MCF 10A (cell line): ENCODE measurements around the gene PTPRG. TPM values are rescaled to one million over a fixed set of nuclear protein-coding genes. Genes with fewer than 3 reads are reported as not detected.
A peak's percentile ranks its signal among the peaks of the same experiment; 100 is the strongest.

Experiments
- BruUV-seq: library from RNA; stranded (reverse); fragments of 400-500 nt; replicated peaks from 2 replicates; lab custom pipeline; 2021; lab: Mats Ljungman, UMichigan
- CTCF ChIA-PET: fragments of 300-600 bp; sonication (Branson Sonifier 250); formaldehyde crosslinking; extraction: SDS; loops from one replicate; lab custom pipeline; 2021; ENCODE audit warnings: antibody characterized with exemption, inconsistent platforms; lab: Yijun Ruan, JAX
- POLR2A ChIA-PET: fragments of 300-600, 350-650 bp; sonication (Branson Sonifier 250); formaldehyde crosslinking; extraction: SDS; loops from one replicate; lab custom pipeline; 2020; ENCODE audit warnings: antibody characterized with exemption, inconsistent platforms; lab: Yijun Ruan, JAX
- DNase-seq: peaks from one replicate; pipeline ENCODE4 v3.0.0-alpha.2; 2018; ENCODE audit not compliant: unreplicated experiment
- H3K27ac Mint-ChIP-seq: one replicate; pipeline ENCODE4 v1.8.0; 2022; ENCODE audit warnings: mild to moderate bottlenecking, low read depth, mixed read lengths; ENCODE audit not compliant: unreplicated experiment
- H3K27me3 Mint-ChIP-seq: one replicate; pipeline ENCODE4 v1.8.0; 2022; ENCODE audit warnings: mixed read lengths; ENCODE audit not compliant: insufficient read depth, unreplicated experiment
- H3K36me3 Mint-ChIP-seq: one replicate; pipeline ENCODE4 v1.8.0; 2022; ENCODE audit warnings: mild to moderate bottlenecking, moderate library complexity, mixed read lengths; ENCODE audit not compliant: insufficient read depth, unreplicated experiment
- H3K4me1 Mint-ChIP-seq: one replicate; pipeline ENCODE4 v1.8.0; 2022; ENCODE audit warnings: mixed read lengths; ENCODE audit not compliant: insufficient read depth, unreplicated experiment
- H3K4me3 Mint-ChIP-seq: one replicate; pipeline ENCODE4 v1.8.0; 2022; ENCODE audit warnings: mild to moderate bottlenecking, moderate library complexity, mixed read lengths; ENCODE audit not compliant: unreplicated experiment
- H3K9me3 Mint-ChIP-seq: one replicate; pipeline ENCODE4 v1.8.0; 2022; ENCODE audit warnings: mixed read lengths; ENCODE audit not compliant: unreplicated experiment
- intact Hi-C: fragments of 100-400 bp; cut with micrococcal nuclease; formaldehyde crosslinking; loops from 2 replicates; pipeline ENCODE4 v1.14.1; 2022
- total RNA-seq: library from RNA; stranded (reverse); gene quantifications from 2 replicates; pipeline ENCODE4 v1.2.3, GENCODE V29; 2022
- TF ChIP-seq, protein P1 (sequence below): fragments of 200-600 bp; IDR thresholded peaks from one replicate; pipeline ENCODE4 v1.8.0; 2022; ENCODE audit warnings: antibody characterized with exemption, mild to moderate bottlenecking; ENCODE audit not compliant: unreplicated experiment

PTPRG gene
- total RNA-seq, 1 experiment from 2014 or later, result 54.5 TPM

- H3K4me1 Mint-ChIP-seq, result peaks cover 6% of the 10 kb centered on the region
- H3K27ac Mint-ChIP-seq, result no peak overlapping the region
- no TSS peak for BruUV-seq
- H3K27me3 Mint-ChIP-seq, result no peaks in the 10 kb centered on the region
- DNase-seq, result no peak
- intact Hi-C loops, result no loop called here
- TF ChIP-seq, protein P1, sequence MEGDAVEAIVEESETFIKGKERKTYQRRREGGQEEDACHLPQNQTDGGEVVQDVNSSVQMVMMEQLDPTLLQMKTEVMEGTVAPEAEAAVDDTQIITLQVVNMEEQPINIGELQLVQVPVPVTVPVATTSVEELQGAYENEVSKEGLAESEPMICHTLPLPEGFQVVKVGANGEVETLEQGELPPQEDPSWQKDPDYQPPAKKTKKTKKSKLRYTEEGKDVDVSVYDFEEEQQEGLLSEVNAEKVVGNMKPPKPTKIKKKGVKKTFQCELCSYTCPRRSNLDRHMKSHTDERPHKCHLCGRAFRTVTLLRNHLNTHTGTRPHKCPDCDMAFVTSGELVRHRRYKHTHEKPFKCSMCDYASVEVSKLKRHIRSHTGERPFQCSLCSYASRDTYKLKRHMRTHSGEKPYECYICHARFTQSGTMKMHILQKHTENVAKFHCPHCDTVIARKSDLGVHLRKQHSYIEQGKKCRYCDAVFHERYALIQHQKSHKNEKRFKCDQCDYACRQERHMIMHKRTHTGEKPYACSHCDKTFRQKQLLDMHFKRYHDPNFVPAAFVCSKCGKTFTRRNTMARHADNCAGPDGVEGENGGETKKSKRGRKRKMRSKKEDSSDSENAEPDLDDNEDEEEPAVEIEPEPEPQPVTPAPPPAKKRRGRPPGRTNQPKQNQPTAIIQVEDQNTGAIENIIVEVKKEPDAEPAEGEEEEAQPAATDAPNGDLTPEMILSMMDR, result no peak
- ChIA-PET CTCF (no interaction called here), POLR2A (no interaction called here)
- H3K36me3 Mint-ChIP-seq, result no peaks in the 10 kb centered on the region
- H3K9me3 Mint-ChIP-seq, result no peaks in the 10 kb centered on the region
- H3K4me3 Mint-ChIP-seq, result no peak overlapping the region
Observed at GRCh38 chr3:62125380-62125779, 564.0 kb downstream of the PTPRG start.

DNA sequence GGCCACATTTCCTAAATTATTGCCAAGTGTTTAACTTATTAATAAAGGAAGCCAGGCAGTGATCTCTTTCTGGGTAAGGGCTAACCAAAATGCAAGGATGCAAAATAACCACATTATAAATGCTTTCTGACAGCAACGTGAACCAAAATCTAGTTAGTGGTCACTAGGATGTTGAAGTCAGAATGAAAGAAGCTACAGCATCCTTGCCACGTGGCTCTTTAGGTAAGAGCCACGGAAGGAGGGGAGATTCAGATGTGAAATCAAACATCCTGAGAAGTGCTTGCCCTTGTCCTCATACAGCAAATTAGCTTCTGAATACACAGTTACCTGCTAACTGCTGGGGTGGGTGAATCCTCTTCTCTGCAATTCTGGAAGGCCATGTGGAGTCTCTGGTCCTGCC, 565.7 kb downstream of the PTPRG start:
- ChIA-PET CTCF (interaction anchor here (0.7 to 1.1 kb wide), 2 partner anchors 74 to 193 kb away, joined by 4 to 5 read pairs; no protein-coding TSS in a partner anchor), POLR2A (interaction anchor here (0.7 kb wide), 1 partner anchor 387 kb away, joined by 3 read pairs; no protein-coding TSS in a partner anchor)
- no TSS peak for BruUV-seq

DNA sequence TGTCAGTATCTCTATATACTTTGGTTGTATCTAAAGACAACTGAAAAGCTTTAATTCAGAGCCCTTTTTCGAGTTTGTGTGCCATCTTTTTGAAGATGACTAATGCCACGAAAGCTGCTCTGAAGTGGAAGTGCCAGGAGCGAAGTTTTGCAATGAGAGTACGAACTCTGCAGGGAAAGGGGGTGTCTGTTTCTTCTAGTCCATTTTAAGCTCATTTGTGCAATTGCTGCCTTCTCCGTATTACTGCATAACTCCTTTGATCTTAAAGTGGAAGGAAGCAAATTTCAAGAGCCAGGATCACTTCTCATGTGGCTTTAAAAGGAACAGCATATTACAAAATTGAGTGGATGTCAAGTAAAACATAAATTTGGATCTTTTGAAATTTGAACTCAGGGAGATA, 566.7 kb downstream of the PTPRG start:
- ChIA-PET POLR2A (interaction anchor here (0.5 to 1.0 kb wide), 3 partner anchors 66 to 878 kb away, joined by 3 read pairs; no protein-coding TSS in a partner anchor), CTCF (interaction anchor here (0.6 to 1.1 kb wide), 7 partner anchors 11 to 747 kb away, joined by 3 to 5 read pairs (median 3); no protein-coding TSS in a partner anchor)
- Mint-ChIP-seq H3K36me3 (no peaks in the 10 kb centered on the region), H3K27me3 (no peaks in the 10 kb centered on the region), H3K9me3 (no peaks in the 10 kb centered on the region), H3K27ac (peak overlapping the region; percentile 31), H3K4me3 (peak overlapping the region; percentile 4), H3K4me1 (peaks cover 6% of the 10 kb centered on the region)
- intact Hi-C loops, result no loop called here
- BruUV-seq, result no TSS peak
- TF ChIP-seq, protein P1, result no peak
- peak; percentile 84 for DNase-seq

More for the DNA sequence above, 565.7 kb downstream of the PTPRG start:
- Mint-ChIP-seq H3K9me3 (no peaks in the 10 kb centered on the region), H3K27me3 (no peaks in the 10 kb centered on the region), H3K36me3 (no peaks in the 10 kb centered on the region), H3K4me1 (peaks cover 6% of the 10 kb centered on the region), H3K27ac (no peak overlapping the region), H3K4me3 (no peak overlapping the region)
- TF ChIP-seq, protein P1, result no peak
- no peak for DNase-seq
- intact Hi-C loops, result no loop called here

DNA sequence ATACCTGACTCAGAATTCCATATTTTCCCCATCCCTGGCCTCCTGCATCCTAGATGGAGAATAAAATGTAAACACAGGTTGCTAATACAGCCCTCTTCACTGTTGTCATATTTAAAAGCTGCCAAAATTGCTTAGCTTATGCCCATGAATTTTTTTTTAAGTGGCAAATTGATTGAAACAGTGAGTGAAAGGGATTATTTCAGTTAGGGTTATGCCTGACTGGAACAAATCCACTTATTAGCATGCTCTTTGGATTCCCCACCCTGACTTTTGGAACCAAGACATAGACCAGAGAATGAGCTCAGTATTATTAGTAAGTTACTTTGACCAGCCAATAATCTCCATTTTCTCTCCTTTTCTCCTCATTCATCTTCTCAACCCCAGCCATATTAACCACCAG, 567.3 kb downstream of the PTPRG start:
- POLR2A ChIA-PET, result interaction anchor here (0.5 to 1.0 kb wide), 4 partner anchors 15 to 878 kb away, joined by 3 read pairs; no protein-coding TSS in a partner anchor
- Mint-ChIP-seq H3K27me3 (no peaks in the 10 kb centered on the region), H3K4me3 (no peak overlapping the region), H3K9me3 (no peaks in the 10 kb centered on the region), H3K4me1 (peaks cover 7% of the 10 kb centered on the region), H3K27ac (peak overlapping the region; percentile 31), H3K36me3 (no peaks in the 10 kb centered on the region)
- TF ChIP-seq, protein P1, result no peak
- DNase-seq, result no peak
- intact Hi-C loops, result no loop called here
- CTCF ChIA-PET, result interaction anchor here (0.6 to 0.7 kb wide), 3 partner anchors 18 to 748 kb away, joined by 3 to 4 read pairs (median 3); no protein-coding TSS in a partner anchor
- no TSS peak for BruUV-seq
